A673 (cell line): Measurements from ENCODE around the gene MX2. TPM values are rescaled to one million over a fixed set of nuclear protein-coding genes. Genes with fewer than 3 reads are reported as not detected.
A peak's percentile ranks its signal among the peaks of the same experiment; 100 is the strongest.

ENCODE experiments used
- BruUV-seq: library from RNA; stranded (reverse); fragments of 400-500 nt; replicated peaks from 2 replicates; lab custom pipeline; 2021; lab: Mats Ljungman, UMichigan
- CTCF ChIA-PET: fragments of 300-600 bp; sonication (Branson Sonifier 250); formaldehyde crosslinking; loops from one replicate; lab custom pipeline; 2022; ENCODE audit warnings: antibody characterized with exemption; lab: Charles Lee
- POLR2A ChIA-PET: fragments of 300-600 bp; sonication (Branson Sonifier 250); formaldehyde crosslinking; loops from one replicate; lab custom pipeline; 2022; ENCODE audit warnings: antibody characterized with exemption; ENCODE audit not compliant: low non-redundant PET; lab: Charles Lee
- DNase-seq: peaks from one replicate; pipeline ENCODE4 v3.0.0-alpha.2; 2015; ENCODE audit warnings: low spot score
- H3K27ac ChIP-seq: fragments of 200-600 bp; sonication (generic); 2 replicates; pipeline ENCODE4 v1.5.1; 2016; ENCODE audit warnings: mixed run types, low read depth, mild to moderate bottlenecking, mixed read lengths, antibody characterized with exemption, low read length; ENCODE audit not compliant: poor library complexity, severe bottlenecking
- H3K27me3 ChIP-seq: fragments of 200-600 bp; sonication (generic); replicated peaks from 2 replicates; pipeline ENCODE4 v1.6.1; 2017; ENCODE audit warnings: mixed run types, low read depth, mild to moderate bottlenecking, mixed read lengths, antibody characterized with exemption, low read length; ENCODE audit not compliant: insufficient read depth, poor library complexity
- H3K36me3 ChIP-seq: fragments of 200-600 bp; sonication (generic); 2 replicates; pipeline ENCODE4 v1.6.1; 2016; ENCODE audit warnings: mixed run types, mild to moderate bottlenecking, mixed read lengths, antibody characterized with exemption, low read length; ENCODE audit not compliant: insufficient read depth, poor library complexity, severe bottlenecking
- H3K4me1 ChIP-seq: fragments of 200-600 bp; sonication (generic); 2 replicates; pipeline ENCODE4 v1.6.1; 2017; ENCODE audit warnings: mixed run types, mild to moderate bottlenecking, mixed read lengths, antibody characterized with exemption, low read length; ENCODE audit not compliant: insufficient read depth, poor library complexity, severe bottlenecking
- H3K4me3 ChIP-seq: fragments of 200-600 bp; sonication (generic); 2 replicates; pipeline ENCODE4 v1.5.1; 2016; ENCODE audit warnings: low read depth, mixed run types, mild to moderate bottlenecking, mixed read lengths, low read length; ENCODE audit not compliant: poor library complexity, severe bottlenecking
- H3K9me3 ChIP-seq: fragments of 200-600 bp; sonication (generic); 2 replicates; pipeline ENCODE4 v1.6.1; 2016; ENCODE audit warnings: mixed run types, low read depth, mild to moderate bottlenecking, mixed read lengths, antibody characterized with exemption, low read length; ENCODE audit not compliant: poor library complexity, severe bottlenecking
- CTCF ChIP-seq: fragments of 300-800, 200-600 bp; sonication (generic); conservative IDR thresholded peaks from 2 replicates; pipeline ENCODE4 v1.5.1; 2017; ENCODE audit warnings: low read depth, mild to moderate bottlenecking, antibody characterized with exemption, low read length, moderate library complexity, mixed read lengths
- EZH2 ChIP-seq: fragments of 200-600 bp; sonication (generic); IDR thresholded peaks from 2 replicates; pipeline ENCODE4 v1.6.1; 2017; ENCODE audit warnings: borderline replicate concordance, low read depth, mild to moderate bottlenecking, mixed read lengths, antibody characterized with exemption, low read length; ENCODE audit not compliant: poor library complexity, severe bottlenecking
- intact Hi-C: fragments of 100-400 bp; cut with micrococcal nuclease; formaldehyde crosslinking; loops from one replicate; pipeline ENCODE4 v1.10.0; 2022; ENCODE audit not compliant: unreplicated experiment
- total RNA-seq: library from RNA; stranded (reverse); gene quantifications from 2 replicates; pipeline ENCODE4 v1.2.3, GENCODE V29; 2021

MX2 gene
- total RNA-seq, 1 experiment from 2014 or later: not detected

DNA sequence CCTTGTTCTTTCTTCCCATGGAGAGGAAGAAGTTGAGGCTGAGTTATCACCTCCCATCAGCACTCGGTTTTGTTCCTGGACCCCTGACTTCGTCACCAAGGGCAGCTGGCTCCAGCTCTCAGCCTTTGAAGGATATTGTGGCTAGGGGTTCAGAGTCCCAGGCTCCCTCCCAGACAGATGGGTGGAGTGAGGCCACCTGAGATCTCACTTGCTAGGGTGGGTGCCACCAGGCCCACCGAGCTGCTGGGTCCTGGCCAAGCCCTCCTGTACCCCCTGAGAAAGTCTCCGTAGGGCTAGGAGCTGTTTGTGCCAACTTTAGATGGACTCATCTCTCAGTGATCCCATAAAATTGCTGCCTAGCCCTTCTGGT, 6.9 kb downstream of the MX2 start:
- Histone ChIP-seq H3K4me3 (no peak overlapping the region), H3K9me3 (no peaks in the 10 kb centered on the region), H3K27ac (no peak overlapping the region), H3K4me1 (no peaks in the 10 kb centered on the region), H3K27me3 (no peaks in the 10 kb centered on the region), H3K36me3 (no peaks in the 10 kb centered on the region)
- ChIA-PET CTCF (no interaction called here), POLR2A (no interaction called here)
- intact Hi-C loops: no loop called here
- TF ChIP-seq EZH2 (no peak), CTCF (no peak)
- no peak for DNase-seq
- no TSS peak for BruUV-seq

- Histone ChIP-seq H3K4me3 (no peak overlapping the region), H3K27me3 (no peaks in the 10 kb centered on the region), H3K27ac (no peak overlapping the region), H3K36me3 (no peaks in the 10 kb centered on the region), H3K9me3 (no peaks in the 10 kb centered on the region), H3K4me1 (no peaks in the 10 kb centered on the region)
- BruUV-seq: no TSS peak
- ChIA-PET CTCF (no interaction called here), POLR2A (no interaction called here)
- peak; percentile 5 for DNase-seq
- TF ChIP-seq CTCF: no peak
- TF ChIP-seq EZH2: no peak
- intact Hi-C loops: no loop called here
Measured at GRCh38 chr21:41369105-41369919, 7.5 kb downstream of the MX2 start.

DNA sequence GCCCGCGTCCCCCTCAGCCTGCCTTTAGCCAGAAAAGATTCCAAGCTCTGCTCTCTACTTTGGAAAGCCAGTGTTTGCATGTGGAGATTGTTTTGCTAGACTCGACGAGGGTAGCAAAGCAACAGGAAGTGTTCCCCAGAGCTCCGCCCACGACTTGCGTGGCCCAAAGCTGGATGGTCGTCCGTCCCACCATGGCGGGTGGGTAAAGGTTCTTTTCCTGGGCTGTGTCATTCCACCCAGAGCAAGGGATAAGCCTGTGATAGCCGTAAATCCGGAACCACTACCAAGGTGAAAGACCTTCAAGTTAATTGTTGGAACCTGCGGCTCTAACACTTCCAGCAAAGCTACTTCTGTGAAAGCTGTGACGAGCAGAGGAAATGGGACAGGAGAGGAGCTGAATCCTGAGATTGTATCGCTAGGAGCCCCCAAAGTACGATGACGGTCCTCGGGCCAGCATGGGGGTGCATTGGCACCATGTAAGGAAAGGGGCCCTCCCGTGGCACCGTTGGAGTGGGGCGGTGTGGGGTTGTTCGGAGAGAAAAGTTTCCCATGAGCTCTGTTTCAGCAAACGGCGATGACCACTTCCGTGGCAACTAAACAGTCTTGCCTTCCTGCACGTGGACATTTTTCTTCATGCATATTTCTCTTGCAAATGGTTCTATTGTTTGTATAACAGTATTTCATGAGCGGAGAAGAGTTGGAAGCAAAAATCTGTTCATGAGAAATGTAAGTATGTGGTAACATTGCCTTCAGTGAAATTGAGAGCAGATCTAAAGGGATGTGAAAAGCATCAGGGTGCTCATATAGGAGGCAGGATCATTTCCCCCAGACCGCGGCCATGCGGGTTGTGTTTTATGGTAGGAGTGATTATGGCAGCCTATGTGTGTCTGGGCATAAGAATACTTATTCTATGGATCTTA, 8.4 kb downstream of the MX2 start:
- no peak for TF ChIP-seq CTCF
- no peak for TF ChIP-seq EZH2
- ChIA-PET POLR2A (no interaction called here), CTCF (no interaction called here)
- Histone ChIP-seq H3K9me3 (no peaks in the 10 kb centered on the region), H3K4me3 (no peak overlapping the region), H3K4me1 (no peaks in the 10 kb centered on the region), H3K27me3 (no peaks in the 10 kb centered on the region), H3K27ac (no peak overlapping the region), H3K36me3 (no peaks in the 10 kb centered on the region)
- DNase-seq: no peak
- intact Hi-C loops: no loop called here
- no TSS peak for BruUV-seq
